ENCODE results near the gene PDCD5. TPM values are rescaled to one million over a fixed set of nuclear protein-coding genes. Genes with fewer than 3 reads are reported as not detected.
"Not testable (repeated sequence)": the region's sequence is repeated elsewhere in the genome, so short reads cannot be mapped to it uniquely, and the experiment has no call there.

Gene PDCD5
- total RNA-seq, 2 donors from 2014 or later, result 47.5 to 53.7 TPM

- ATAC-seq (no peak), DNase-seq (no peak)
- H3K36me3 ChIP-seq (replicated peaks in 1 of 2; ENCODE audit: insufficient read depth in 1 of 2, low read depth in 2 of 2), result no peaks in the 10 kb centered on the region
- H3K4me1 ChIP-seq, result no peaks in the 10 kb centered on the region
- 71 to 82% methylated on average over 9 of the region's 9 CpGs for WGBS, 2 donors
- no peaks in the 10 kb centered on the region for H3K27me3 ChIP-seq
- TF ChIP-seq CTCF (IDR thresholded peaks at IDR 0.05) (no peak), POLR2A (IDR thresholded peaks at IDR 0.05) (no peak)
- no peak overlapping the region for H3K4me3 ChIP-seq
- no peaks in the 10 kb centered on the region for H3K9me3 ChIP-seq
- intact Hi-C loops (cut with DNase I), result loop anchor here (10.0 kb wide), 1 partner anchor 233 kb away; no protein-coding TSS in a partner anchor
- no peak overlapping the region for H3K27ac ChIP-seq
These were observed 13.5 kb upstream of the PDCD5 start for GRCh38 chr19:32567486-32567885.

DNA sequence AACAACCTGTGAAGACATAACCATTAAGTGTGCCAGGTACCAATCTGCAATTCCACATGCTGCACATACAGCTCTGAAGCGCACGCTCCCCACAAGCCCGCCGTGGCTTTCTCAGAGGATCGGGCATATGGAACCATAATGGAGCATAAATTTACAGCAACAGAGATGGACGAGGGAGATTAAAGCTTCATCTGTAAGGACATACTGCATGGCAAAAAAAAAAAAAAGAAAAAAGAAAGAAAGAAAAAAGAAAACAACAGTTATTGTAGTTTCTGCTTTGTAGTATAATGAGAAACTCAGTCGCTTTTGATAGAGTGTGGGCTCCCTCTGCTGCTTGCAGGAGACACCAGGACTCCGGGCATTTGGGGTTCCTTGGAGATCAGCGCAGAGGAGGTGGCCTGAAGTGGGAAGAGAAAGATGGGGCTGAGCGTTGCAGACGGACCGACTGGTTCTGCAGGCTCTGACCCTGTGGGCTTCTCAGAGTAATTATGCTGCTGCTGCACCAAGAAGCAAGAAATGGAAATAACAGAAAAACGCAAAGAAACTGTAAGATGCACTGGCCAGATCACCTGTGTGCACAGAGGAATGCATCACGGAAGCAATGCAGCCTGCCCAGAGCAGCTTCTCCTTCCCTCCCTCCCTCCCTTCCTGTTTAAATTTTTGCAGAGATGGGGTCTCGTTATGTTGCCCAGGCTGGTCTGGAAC is 10.8 kb upstream of the PDCD5 start:
- Histone ChIP-seq H3K36me3 (replicated peaks in 1 of 2; ENCODE audit: insufficient read depth in 1 of 2, low read depth in 2 of 2) (no peaks in the 10 kb centered on the region), H3K9me3 (no peaks in the 10 kb centered on the region), H3K4me1 (no peaks in the 10 kb centered on the region), H3K4me3 (no peak overlapping the region), H3K27me3 (no peaks in the 10 kb centered on the region), H3K27ac (no peak overlapping the region)
- intact Hi-C loops (cut with DNase I), result no loop called here
- peak; percentile 50 for ATAC-seq
- peak; percentile 44 to 53 (median 50) for DNase-seq
- WGBS, 2 donors, result 26 to 31% methylated on average over 15 of the region's 15 CpGs
- TF ChIP-seq CTCF (IDR thresholded peaks at IDR 0.05) (peak in 6 of 7 experiments; percentile 33 to 71 (median 58)), POLR2A (IDR thresholded peaks at IDR 0.05) (no peak)

DNA sequence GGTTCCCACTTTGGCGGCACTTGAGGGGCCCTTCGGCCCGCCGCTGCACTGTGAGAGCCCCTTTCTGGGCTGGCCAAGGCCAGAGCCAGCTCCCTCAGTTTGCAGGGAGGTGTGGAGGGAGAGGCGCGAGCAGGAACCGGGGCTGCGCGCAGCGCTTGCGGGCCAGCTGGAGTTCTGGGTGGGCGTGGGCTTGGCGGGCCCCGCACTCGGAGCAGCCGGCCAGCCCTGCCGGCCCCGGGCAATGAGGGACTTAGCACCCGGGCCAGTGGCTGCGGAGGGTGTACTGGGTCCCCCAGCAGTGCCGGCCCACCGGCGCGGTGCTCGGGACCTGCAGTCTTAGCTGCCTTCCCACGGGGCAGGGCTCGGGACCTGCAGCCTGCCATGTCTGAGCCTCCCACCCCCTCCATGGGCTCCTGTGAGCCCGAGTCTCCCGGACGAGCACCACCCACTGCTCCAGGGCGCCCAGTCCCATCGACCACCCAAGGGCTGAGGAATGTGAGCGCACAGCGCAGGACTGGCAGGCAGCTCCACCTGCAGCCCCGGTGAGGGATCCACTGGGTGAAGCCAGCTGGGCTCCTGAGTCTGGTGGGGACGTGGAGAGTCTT is 9.4 kb upstream of the PDCD5 start:
- H3K27ac ChIP-seq; H3K4me3 ChIP-seq; H3K9me3 ChIP-seq; intact Hi-C loops (cut with DNase I); DNase-seq; H3K4me1 ChIP-seq; ATAC-seq; H3K36me3 ChIP-seq (replicated peaks in 1 of 2; ENCODE audit: insufficient read depth in 1 of 2, low read depth in 2 of 2); H3K27me3 ChIP-seq: not testable (repeated sequence)
- 70% methylated on average over 15 of the region's 36 CpGs; no CpG with 5 or more reads in 1 of the 2 donors for WGBS, 2 donors

- ATAC-seq; H3K4me3 ChIP-seq; H3K4me1 ChIP-seq; H3K27me3 ChIP-seq; H3K27ac ChIP-seq; H3K9me3 ChIP-seq; intact Hi-C loops (cut with DNase I); DNase-seq; H3K36me3 ChIP-seq (replicated peaks in 1 of 2; ENCODE audit: insufficient read depth in 1 of 2, low read depth in 2 of 2): not testable (repeated sequence)
- WGBS, 2 donors, result 70 to 87% methylated on average over 20 to 21 of the region's 21 CpGs
These were observed 8.1 kb upstream of the PDCD5 start for GRCh38 chr19:32572700-32573491.

- H3K9me3 ChIP-seq, result no peaks in the 10 kb centered on the region
- ATAC-seq, result no peak
- H3K27me3 ChIP-seq, result no peaks in the 10 kb centered on the region
- intact Hi-C loops (cut with DNase I), result no loop called here
- DNase-seq, result no peak
- H3K4me1 ChIP-seq, result no peaks in the 10 kb centered on the region
- TF ChIP-seq POLR2A (IDR thresholded peaks at IDR 0.05) (no peak), CTCF (IDR thresholded peaks at IDR 0.05) (no peak)
- 55 to 76% methylated on average over 3 of the region's 3 CpGs for WGBS, 2 donors
- H3K27ac ChIP-seq, result no peak overlapping the region
- no peaks in the 10 kb centered on the region for H3K36me3 ChIP-seq (replicated peaks in 1 of 2; ENCODE audit: insufficient read depth in 1 of 2, low read depth in 2 of 2)
- H3K4me3 ChIP-seq, result no peak overlapping the region
These were observed 7.5 kb upstream of the PDCD5 start for GRCh38 chr19:32573492-32573794.

Data from body of pancreas (tissue), 4 donors.